Chondrocyte (in vitro differentiated cells): ENCODE measurements around the gene WDR38. TPM values are rescaled to one million over a fixed set of nuclear protein-coding genes. Genes with fewer than 3 reads are reported as not detected.

Source experiments
- DNase-seq: peaks from one replicate; pipeline ENCODE4 v3.0.0; 2021; ENCODE audit warnings: mixed read lengths, low spot score
- H3K27ac Mint-ChIP-seq: one replicate; pipeline ENCODE4 v1.8.0; 2021; ENCODE audit warnings: mild to moderate bottlenecking, moderate library complexity, mixed read lengths; ENCODE audit not compliant: unreplicated experiment
- H3K27me3 Mint-ChIP-seq: 2 replicates; pipeline ENCODE4 v1.8.0; 2021; ENCODE audit warnings: low read depth, mixed read lengths
- H3K36me3 Mint-ChIP-seq: 2 replicates; pipeline ENCODE4 v1.8.0; 2021; ENCODE audit warnings: low read depth, mixed read lengths
- H3K4me1 Mint-ChIP-seq: 2 replicates; pipeline ENCODE4 v1.8.0; 2021; ENCODE audit warnings: low read depth, mild to moderate bottlenecking, mixed read lengths
- H3K4me3 Mint-ChIP-seq: one replicate; pipeline ENCODE4 v1.8.0; 2021; ENCODE audit warnings: mild to moderate bottlenecking, moderate library complexity, mixed read lengths; ENCODE audit not compliant: unreplicated experiment
- H3K9me3 Mint-ChIP-seq: 2 replicates; pipeline ENCODE4 v1.8.0; 2021; ENCODE audit warnings: low read depth, mixed read lengths
- CTCF ChIP-seq: fragments of 200-600 bp; sonication (generic); IDR thresholded peaks from 2 replicates; pipeline ENCODE4 v1.5.0; 2021; ENCODE audit warnings: antibody characterized with exemption, mild to moderate bottlenecking, moderate library complexity
- total RNA-seq: library from RNA; stranded (reverse); gene quantifications from 3 replicates; pipeline ENCODE4 v1.2.1, GENCODE V29; 2021

The WDR38 gene
- total RNA-seq, 1 donor from 2014 or later: not detected

- H3K27me3 Mint-ChIP-seq: no peaks in the 10 kb centered on the region
- TF ChIP-seq CTCF: no peak
- H3K36me3 Mint-ChIP-seq: peaks cover 24% of the 10 kb centered on the region
- no peak overlapping the region for H3K4me3 Mint-ChIP-seq
- H3K4me1 Mint-ChIP-seq: peaks cover 10% of the 10 kb centered on the region
- no peak overlapping the region for H3K27ac Mint-ChIP-seq
- DNase-seq: no peak
- H3K9me3 Mint-ChIP-seq: no peaks in the 10 kb centered on the region
Measured at GRCh38 chr9:124906966-124907365, 53.7 kb downstream of the WDR38 start.

Other genes with a start within 250 kb of the WDR38 start
- 0.39 to 0.77 TPM (median 0.56 TPM) in 3 replicates for gene NR6A1, start 82.1 kb upstream of the WDR38 start, total RNA-seq
- gene OLFML2A, start 76.3 kb upstream of the WDR38 start, total RNA-seq: 112 to 475 TPM (median 469 TPM) in 3 replicates
- gene RPL35, start 8.5 kb downstream of the WDR38 start, total RNA-seq: 706 to 837 TPM (median 731 TPM) in 3 replicates
- gene ARPC5L, start 8.7 kb downstream of the WDR38 start, total RNA-seq: 30.1 to 36.0 TPM (median 35.1 TPM) in 3 replicates
- 22.3 to 25.0 TPM (median 24.0 TPM) in 3 replicates for gene GOLGA1, start 87.6 kb downstream of the WDR38 start, total RNA-seq